T-helper 2 cell treated with Interferon-gamma antibody and Interleukin-4, amounts not matched to agents 5 μg/mL and 100 μg/mL, for 36 hours (primary cell): ENCODE results near the gene HIRA.
"Not testable (repeated sequence)": the region's sequence is repeated elsewhere in the genome, so short reads cannot be mapped to it uniquely, and the experiment has no call there.

ENCODE experiments used
- DNase-seq: peaks from one replicate; pipeline ENCODE4 v3.0.0; 2021; ENCODE audit warnings: low spot score
- H3K27ac Mint-ChIP-seq: one replicate; pipeline ENCODE4 v1.8.0; 2021; ENCODE audit warnings: mild to moderate bottlenecking, mixed read lengths
- H3K27me3 Mint-ChIP-seq: one replicate; pipeline ENCODE4 v1.8.0; 2021; ENCODE audit warnings: low read depth, mixed read lengths
- H3K36me3 Mint-ChIP-seq: one replicate; pipeline ENCODE4 v1.8.0; 2021; ENCODE audit warnings: low read depth, mixed read lengths
- H3K4me1 Mint-ChIP-seq: one replicate; pipeline ENCODE4 v1.8.0; 2021; ENCODE audit warnings: low read depth, mixed read lengths
- H3K4me3 Mint-ChIP-seq: one replicate; pipeline ENCODE4 v1.8.0; 2022; ENCODE audit warnings: mild to moderate bottlenecking, moderate library complexity, mixed read lengths
- H3K9me3 Mint-ChIP-seq: one replicate; pipeline ENCODE4 v1.8.0; 2021; ENCODE audit warnings: mixed read lengths

The HIRA gene

GRCh38 chr22:19351604-19352003 is 79.9 kb downstream of the HIRA start:
- Mint-ChIP-seq H3K4me1 (no peaks in the 10 kb centered on the region), H3K27ac (no peak overlapping the region), H3K4me3 (no peak overlapping the region), H3K27me3 (no peaks in the 10 kb centered on the region), H3K9me3 (no peaks in the 10 kb centered on the region), H3K36me3 (peaks cover 41% of the 10 kb centered on the region)
- DNase-seq = no peak

- Mint-ChIP-seq H3K27me3 (no peaks in the 10 kb centered on the region), H3K9me3 (no peaks in the 10 kb centered on the region), H3K4me1 (no peaks in the 10 kb centered on the region), H3K36me3 (peaks cover 47% of the 10 kb centered on the region), H3K4me3 (no peak overlapping the region), H3K27ac (no peak overlapping the region)
- no peak for DNase-seq
Measured at GRCh38 chr22:19350947-19351346, 80.6 kb downstream of the HIRA start.

- H3K27ac Mint-ChIP-seq = no peak overlapping the region
- no peak overlapping the region for H3K4me3 Mint-ChIP-seq
- no peaks in the 10 kb centered on the region for H3K9me3 Mint-ChIP-seq
- no peaks in the 10 kb centered on the region for H3K4me1 Mint-ChIP-seq
- H3K27me3 Mint-ChIP-seq = no peaks in the 10 kb centered on the region
- no peak for DNase-seq
- peaks cover 44% of the 10 kb centered on the region for H3K36me3 Mint-ChIP-seq
Measured at GRCh38 chr22:19350476-19350859, 81.1 kb downstream of the HIRA start.

GRCh38 chr22:19349778-19350475 is 81.6 kb downstream of the HIRA start:
- H3K4me1 Mint-ChIP-seq = no peaks in the 10 kb centered on the region
- no peaks in the 10 kb centered on the region for H3K9me3 Mint-ChIP-seq
- peaks cover 48% of the 10 kb centered on the region for H3K36me3 Mint-ChIP-seq
- H3K4me3 Mint-ChIP-seq = no peak overlapping the region
- H3K27ac Mint-ChIP-seq = no peak overlapping the region
- no peak for DNase-seq
- H3K27me3 Mint-ChIP-seq = no peaks in the 10 kb centered on the region

- no peak for DNase-seq
- Mint-ChIP-seq H3K27me3 (no peaks in the 10 kb centered on the region), H3K27ac (no peak overlapping the region), H3K9me3 (peaks cover 8% of the 10 kb centered on the region), H3K4me3 (no peak overlapping the region), H3K4me1 (no peaks in the 10 kb centered on the region), H3K36me3 (peaks cover 66% of the 10 kb centered on the region)
Measured at GRCh38 chr22:19346677-19347265, 84.8 kb downstream of the HIRA start.

- H3K27ac Mint-ChIP-seq = no peak overlapping the region
- peaks cover 68% of the 10 kb centered on the region for H3K36me3 Mint-ChIP-seq
Measured at GRCh38 chr22:19344420-19344819, 87.1 kb downstream of the HIRA start.

GRCh38 chr22:19343470-19343869 is 88.1 kb downstream of the HIRA start:
- Mint-ChIP-seq H3K4me3 (no peak overlapping the region), H3K27me3 (no peaks in the 10 kb centered on the region), H3K9me3 (peaks cover 32% of the 10 kb centered on the region), H3K36me3 (peaks cover 72% of the 10 kb centered on the region), H3K27ac (no peak overlapping the region), H3K4me1 (no peaks in the 10 kb centered on the region)
- DNase-seq = no peak

More at GRCh38 chr22:19344420-19344819, 87.1 kb downstream of the HIRA start:
- Mint-ChIP-seq H3K27me3 (no peaks in the 10 kb centered on the region), H3K4me3 (no peak overlapping the region), H3K9me3 (peaks cover 24% of the 10 kb centered on the region), H3K4me1 (no peaks in the 10 kb centered on the region)
- DNase-seq = no peak

GRCh38 chr22:19341500-19341899 is 90.0 kb downstream of the HIRA start:
- DNase-seq = no peak

GRCh38 chr22:19337137-19337536 is 94.4 kb downstream of the HIRA start:
- peaks cover 92% of the 10 kb centered on the region for H3K36me3 Mint-ChIP-seq
- no peak for DNase-seq
- peaks cover 71% of the 10 kb centered on the region for H3K9me3 Mint-ChIP-seq

More at GRCh38 chr22:19341500-19341899, 90.0 kb downstream of the HIRA start:
- no peak overlapping the region for H3K4me3 Mint-ChIP-seq
- H3K9me3 Mint-ChIP-seq = peaks cover 50% of the 10 kb centered on the region
- H3K4me1 Mint-ChIP-seq = no peaks in the 10 kb centered on the region
- H3K36me3 Mint-ChIP-seq = peaks cover 85% of the 10 kb centered on the region
- H3K27me3 Mint-ChIP-seq = no peaks in the 10 kb centered on the region
- no peak overlapping the region for H3K27ac Mint-ChIP-seq

GRCh38 chr22:19336133-19337075 is 95.1 kb downstream of the HIRA start:
- Mint-ChIP-seq H3K36me3 (peaks cover 92% of the 10 kb centered on the region), H3K4me3 (no peak overlapping the region), H3K9me3 (peaks cover 66% of the 10 kb centered on the region), H3K27me3 (no peaks in the 10 kb centered on the region), H3K4me1 (no peaks in the 10 kb centered on the region), H3K27ac (no peak overlapping the region)
- no peak for DNase-seq

More at GRCh38 chr22:19337137-19337536, 94.4 kb downstream of the HIRA start:
- no peaks in the 10 kb centered on the region for H3K4me1 Mint-ChIP-seq
- no peak overlapping the region for H3K4me3 Mint-ChIP-seq
- H3K27me3 Mint-ChIP-seq = no peaks in the 10 kb centered on the region
- no peak overlapping the region for H3K27ac Mint-ChIP-seq

- H3K36me3 Mint-ChIP-seq = peaks cover 80% of the 10 kb centered on the region
- no peak overlapping the region for H3K4me3 Mint-ChIP-seq
- H3K9me3 Mint-ChIP-seq = peaks cover 34% of the 10 kb centered on the region
- H3K27ac Mint-ChIP-seq = no peak overlapping the region
- H3K4me1 Mint-ChIP-seq = no peaks in the 10 kb centered on the region
- DNase-seq = no peak
- H3K27me3 Mint-ChIP-seq = no peaks in the 10 kb centered on the region
Measured at GRCh38 chr22:19331975-19332374, 99.6 kb downstream of the HIRA start.

- Mint-ChIP-seq H3K4me1 (no peaks in the 10 kb centered on the region), H3K36me3 (peaks cover 75% of the 10 kb centered on the region), H3K27me3 (no peaks in the 10 kb centered on the region), H3K4me3 (no peak overlapping the region), H3K27ac (no peak overlapping the region), H3K9me3 (peaks cover 29% of the 10 kb centered on the region)
- DNase-seq = no peak
Measured at GRCh38 chr22:19331474-19331873, 100.1 kb downstream of the HIRA start.

- no peaks in the 10 kb centered on the region for H3K4me1 Mint-ChIP-seq
- no peak overlapping the region for H3K4me3 Mint-ChIP-seq
- no peak overlapping the region for H3K27ac Mint-ChIP-seq
- peaks cover 24% of the 10 kb centered on the region for H3K9me3 Mint-ChIP-seq
- H3K27me3 Mint-ChIP-seq = no peaks in the 10 kb centered on the region
- DNase-seq = no peak
- peaks cover 70% of the 10 kb centered on the region for H3K36me3 Mint-ChIP-seq
Measured at GRCh38 chr22:19330865-19331418, 100.6 kb downstream of the HIRA start.

GRCh38 chr22:19330205-19330604 is 101.3 kb downstream of the HIRA start:
- not testable (repeated sequence) for H3K4me1 Mint-ChIP-seq, DNase-seq, H3K27ac Mint-ChIP-seq, H3K4me3 Mint-ChIP-seq, H3K27me3 Mint-ChIP-seq
- Mint-ChIP-seq H3K36me3 (peaks cover 62% of the 10 kb centered on the region), H3K9me3 (peaks cover 18% of the 10 kb centered on the region)
